Measurements from ENCODE around the gene CHCHD6. TPM values are rescaled to one million over a fixed set of nuclear protein-coding genes. Genes with fewer than 3 reads are reported as not detected.
"Not testable (repeated sequence)": the region's sequence is repeated elsewhere in the genome, so short reads cannot be mapped to it uniquely, and the experiment has no call there.

Gene CHCHD6
- total and polyA plus RNA-seq, 4 donors: 22.5 to 70.2 (median 49.7) TPM

DNA sequence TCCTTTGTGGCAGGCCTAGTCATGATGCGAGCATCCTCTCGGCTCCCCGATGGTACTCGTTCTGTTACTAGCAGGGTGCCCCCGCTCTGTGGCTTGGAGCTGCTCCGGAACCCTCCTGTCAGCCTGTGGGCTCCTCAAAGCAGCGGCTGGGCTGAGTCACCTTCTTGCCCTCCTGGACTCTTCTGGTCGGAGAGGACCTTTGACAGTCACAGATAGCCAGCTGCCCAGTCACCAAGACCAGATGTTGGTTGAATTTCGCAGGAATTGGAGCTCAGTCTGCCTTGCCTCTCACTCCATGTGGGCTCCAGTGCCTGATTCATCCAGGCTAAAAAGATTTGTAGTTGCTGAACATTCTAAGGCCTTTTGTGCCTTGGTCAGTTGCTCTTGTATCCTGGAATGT, 94.5 kb downstream of the CHCHD6 start:
- H3K4me1 ChIP-seq (ENCODE audit: control insufficient read depth, insufficient read depth, low read length): no peaks in the 10 kb centered on the region
- no peak overlapping the region for H3K27ac ChIP-seq (ENCODE audit: low read depth, low read length)
- H3K9me3 ChIP-seq (ENCODE audit: control insufficient read depth, insufficient read depth, low read length): peaks cover 5% of the 10 kb centered on the region
- DNase-seq (ENCODE audit: low read depth in 4 of 6, low spot score in 6 of 6): no peak
- H3K36me3 ChIP-seq (ENCODE audit: control insufficient read depth, insufficient read depth, low read length): no peaks in the 10 kb centered on the region
- H3K27me3 ChIP-seq (ENCODE audit: control insufficient read depth, insufficient read depth, low read length): no peaks in the 10 kb centered on the region
- 85% methylated on average over 9 of the region's 9 CpGs for WGBS (ENCODE audit: insufficient coverage)
- H3K4me3 ChIP-seq (ENCODE audit: low read depth, low read length): no peak overlapping the region

DNA sequence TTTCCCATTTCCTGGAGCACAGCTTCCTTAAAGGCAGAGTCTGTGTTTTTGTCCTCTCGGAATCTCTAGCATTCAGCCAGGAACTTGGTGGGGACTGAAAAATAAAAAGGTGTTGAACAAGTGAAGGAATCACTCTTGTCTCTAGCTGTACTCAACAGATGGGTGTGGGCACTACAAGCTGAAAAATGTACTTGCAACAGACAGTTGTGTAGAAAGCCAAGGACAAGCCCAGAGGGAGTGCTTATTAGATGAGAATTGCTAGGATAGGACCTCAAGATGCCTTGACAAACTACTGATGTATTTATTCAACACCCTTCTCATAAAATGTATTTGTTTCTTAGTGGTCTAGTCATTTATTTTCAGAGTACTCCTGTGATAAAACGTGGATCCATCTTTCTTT, 95.1 kb downstream of the CHCHD6 start:
- Histone ChIP-seq H3K27me3 (ENCODE audit: control insufficient read depth, insufficient read depth, low read length) (no peaks in the 10 kb centered on the region), H3K9me3 (ENCODE audit: control insufficient read depth, insufficient read depth, low read length) (peaks cover 5% of the 10 kb centered on the region), H3K4me1 (ENCODE audit: control insufficient read depth, insufficient read depth, low read length) (no peaks in the 10 kb centered on the region), H3K4me3 (ENCODE audit: low read depth, low read length) (no peak overlapping the region), H3K36me3 (ENCODE audit: control insufficient read depth, insufficient read depth, low read length) (no peaks in the 10 kb centered on the region), H3K27ac (ENCODE audit: low read depth, low read length) (no peak overlapping the region)
- WGBS (ENCODE audit: insufficient coverage): no CpG with 5 or more reads among the region's 2 CpGs
- no peak for DNase-seq (ENCODE audit: low read depth in 4 of 6, low spot score in 6 of 6)

DNA sequence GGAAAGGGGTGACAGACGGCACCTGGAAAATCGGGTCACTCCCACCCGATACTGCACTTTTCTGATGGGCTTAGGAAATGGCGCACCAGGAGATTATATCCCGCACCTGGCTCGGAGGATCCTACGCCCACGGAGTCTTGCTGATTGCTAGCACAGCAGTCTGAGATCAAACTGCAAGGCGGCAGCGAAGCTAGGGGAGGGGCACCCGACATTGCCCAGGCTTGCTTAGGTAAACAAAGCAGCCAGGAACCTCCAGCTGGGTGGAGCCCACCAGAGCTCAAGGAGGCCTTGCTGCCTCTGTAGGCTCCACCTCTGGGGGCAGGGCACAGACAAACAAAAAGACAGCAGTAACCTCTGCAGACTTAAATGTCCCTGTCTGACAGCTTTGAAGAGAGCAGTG, 97.3 kb downstream of the CHCHD6 start:
- not testable (repeated sequence) for H3K27me3 ChIP-seq (ENCODE audit: control insufficient read depth, insufficient read depth, low read length); H3K4me1 ChIP-seq (ENCODE audit: control insufficient read depth, insufficient read depth, low read length); H3K4me3 ChIP-seq (ENCODE audit: low read depth, low read length); H3K36me3 ChIP-seq (ENCODE audit: control insufficient read depth, insufficient read depth, low read length); H3K27ac ChIP-seq (ENCODE audit: low read depth, low read length); DNase-seq (ENCODE audit: low read depth in 4 of 6, low spot score in 6 of 6); H3K9me3 ChIP-seq (ENCODE audit: control insufficient read depth, insufficient read depth, low read length)
- 96% methylated on average over 11 of the region's 11 CpGs for WGBS (ENCODE audit: insufficient coverage)

DNA sequence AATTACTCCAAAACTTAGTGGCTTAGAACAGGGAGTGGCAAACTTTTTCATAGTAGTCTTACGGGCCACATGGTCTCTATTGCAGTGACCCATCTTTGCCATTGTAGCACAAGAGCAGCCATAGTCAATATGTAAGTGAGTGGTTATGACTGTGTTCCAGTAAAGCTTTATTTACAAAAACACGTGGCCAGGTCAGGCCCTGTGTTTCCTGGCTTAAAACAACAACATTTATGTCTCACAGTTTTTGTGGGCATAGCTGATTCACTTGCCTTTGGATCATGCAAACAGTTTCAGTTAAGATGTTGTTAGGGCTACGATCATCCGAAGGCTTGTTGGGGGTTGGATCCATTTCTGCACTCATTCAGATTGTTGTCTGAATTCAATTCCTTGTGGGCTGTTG, 103.8 kb downstream of the CHCHD6 start:
- Histone ChIP-seq H3K27me3 (ENCODE audit: control insufficient read depth, insufficient read depth, low read length) (no peaks in the 10 kb centered on the region), H3K4me1 (ENCODE audit: control insufficient read depth, insufficient read depth, low read length) (no peaks in the 10 kb centered on the region), H3K4me3 (ENCODE audit: low read depth, low read length) (no peak overlapping the region), H3K27ac (ENCODE audit: low read depth, low read length) (no peak overlapping the region), H3K9me3 (ENCODE audit: control insufficient read depth, insufficient read depth, low read length) (no peaks in the 10 kb centered on the region), H3K36me3 (ENCODE audit: control insufficient read depth, insufficient read depth, low read length) (no peaks in the 10 kb centered on the region)
- no peak for DNase-seq (ENCODE audit: low read depth in 4 of 6, low spot score in 6 of 6)
- WGBS (ENCODE audit: insufficient coverage): 100% methylated on average over 3 of the region's 4 CpGs

DNA sequence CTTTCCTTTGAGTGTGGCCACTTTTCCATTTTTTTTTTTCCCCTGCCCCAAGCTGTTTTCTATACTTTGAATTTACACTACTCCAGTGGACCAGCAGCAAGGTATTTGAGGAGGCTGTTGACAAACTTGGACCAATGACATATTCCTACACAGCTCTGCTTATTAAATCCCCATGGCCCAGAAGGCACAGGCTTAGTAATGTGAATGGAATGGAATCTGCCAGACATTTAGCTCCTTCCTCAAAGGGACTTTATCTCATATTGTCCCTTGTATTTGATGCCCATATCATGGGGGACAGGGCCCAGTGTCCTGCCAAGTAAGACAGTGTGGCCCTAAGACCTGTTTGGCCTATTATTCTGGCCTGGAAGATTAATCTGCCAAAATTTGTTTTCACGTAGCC, 107.5 kb downstream of the CHCHD6 start:
- no peaks in the 10 kb centered on the region for H3K9me3 ChIP-seq (ENCODE audit: control insufficient read depth, insufficient read depth, low read length)
- no peaks in the 10 kb centered on the region for H3K36me3 ChIP-seq (ENCODE audit: control insufficient read depth, insufficient read depth, low read length)
- no peak overlapping the region for H3K4me3 ChIP-seq (ENCODE audit: low read depth, low read length)
- WGBS (ENCODE audit: insufficient coverage): no CpG with 5 or more reads among the region's 1 CpG
- no peak for DNase-seq (ENCODE audit: low read depth in 4 of 6, low spot score in 6 of 6)
- no peaks in the 10 kb centered on the region for H3K27me3 ChIP-seq (ENCODE audit: control insufficient read depth, insufficient read depth, low read length)
- no peak overlapping the region for H3K27ac ChIP-seq (ENCODE audit: low read depth, low read length)
- H3K4me1 ChIP-seq (ENCODE audit: control insufficient read depth, insufficient read depth, low read length): peaks cover 8% of the 10 kb centered on the region

DNA sequence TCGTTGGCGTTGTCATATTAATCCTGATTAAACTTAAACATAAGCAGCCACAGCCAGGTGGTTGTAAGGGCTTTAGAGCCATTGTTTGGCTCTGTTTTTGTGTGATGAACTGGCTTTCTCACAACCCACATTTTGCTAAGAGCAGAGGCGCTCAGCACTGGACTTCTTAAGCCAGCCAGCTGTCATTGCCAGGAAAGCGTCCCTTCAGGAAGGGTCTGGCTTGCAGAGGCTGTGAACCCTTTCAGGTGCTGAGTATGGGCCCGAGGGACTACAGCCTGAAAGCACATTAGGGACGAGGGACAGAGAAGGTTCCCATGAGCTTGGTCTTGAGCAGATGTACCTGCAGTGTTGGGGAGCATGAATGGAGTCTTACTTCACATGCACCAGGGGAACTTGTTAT, 112.3 kb downstream of the CHCHD6 start:
- Histone ChIP-seq H3K27me3 (ENCODE audit: control insufficient read depth, insufficient read depth, low read length) (no peaks in the 10 kb centered on the region), H3K9me3 (ENCODE audit: control insufficient read depth, insufficient read depth, low read length) (no peaks in the 10 kb centered on the region), H3K27ac (ENCODE audit: low read depth, low read length) (no peak overlapping the region), H3K4me3 (ENCODE audit: low read depth, low read length) (no peak overlapping the region), H3K4me1 (ENCODE audit: control insufficient read depth, insufficient read depth, low read length) (peaks cover 26% of the 10 kb centered on the region), H3K36me3 (ENCODE audit: control insufficient read depth, insufficient read depth, low read length) (no peaks in the 10 kb centered on the region)
- WGBS (ENCODE audit: insufficient coverage): 75% methylated on average over 4 of the region's 6 CpGs
- peak in 1 of 6 donors; percentile 9 for DNase-seq (ENCODE audit: low read depth in 4 of 6, low spot score in 6 of 6)

DNA sequence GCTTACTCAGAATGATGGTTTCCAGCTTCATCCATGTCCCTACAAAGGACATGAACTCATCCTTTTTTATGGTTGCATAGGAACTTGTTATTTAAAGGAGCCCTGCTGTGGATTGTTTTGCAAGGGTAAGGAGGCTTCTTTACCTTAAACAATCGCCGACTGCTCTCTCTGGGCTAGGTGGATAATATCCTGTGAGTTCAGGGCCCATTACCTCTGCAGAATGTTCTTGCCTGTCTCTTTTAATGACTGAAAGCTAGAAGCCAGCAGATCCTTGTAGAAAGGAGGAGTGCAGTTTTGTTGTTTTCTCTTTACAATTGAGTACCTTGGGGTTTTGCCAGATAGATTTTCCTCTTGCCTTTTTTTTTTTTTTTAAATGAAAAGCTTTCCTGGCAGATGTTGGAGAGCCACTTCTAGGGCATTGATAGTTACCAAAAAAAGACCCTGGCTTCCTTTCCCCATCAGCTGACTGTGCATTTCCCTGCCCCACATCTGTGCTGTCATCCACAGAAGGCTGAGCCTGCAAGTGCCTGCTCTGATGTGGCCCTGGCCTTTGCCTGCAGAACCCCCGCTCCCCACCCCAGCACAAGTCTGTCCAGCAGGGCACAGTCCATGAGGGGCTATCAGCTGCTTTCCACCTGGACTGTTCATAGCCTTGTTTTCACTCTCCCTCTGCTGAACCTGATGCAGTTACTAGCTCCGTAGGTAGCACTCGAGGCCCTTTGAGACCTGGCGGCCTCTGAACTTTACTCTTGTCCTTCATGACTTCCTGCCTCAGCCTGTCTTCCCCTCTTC, 113.1 kb downstream of the CHCHD6 start:
- peaks cover 26% of the 10 kb centered on the region for H3K4me1 ChIP-seq (ENCODE audit: control insufficient read depth, insufficient read depth, low read length)
- no peaks in the 10 kb centered on the region for H3K36me3 ChIP-seq (ENCODE audit: control insufficient read depth, insufficient read depth, low read length)
- WGBS (ENCODE audit: insufficient coverage): 64% methylated on average over 6 of the region's 6 CpGs
- DNase-seq (ENCODE audit: low read depth in 4 of 6, low spot score in 6 of 6): peak in 2 of 6 donors; percentile 47 to 80
- H3K27me3 ChIP-seq (ENCODE audit: control insufficient read depth, insufficient read depth, low read length): no peaks in the 10 kb centered on the region
- no peak overlapping the region for H3K4me3 ChIP-seq (ENCODE audit: low read depth, low read length)
- no peaks in the 10 kb centered on the region for H3K9me3 ChIP-seq (ENCODE audit: control insufficient read depth, insufficient read depth, low read length)
- no peak overlapping the region for H3K27ac ChIP-seq (ENCODE audit: low read depth, low read length)

DNA sequence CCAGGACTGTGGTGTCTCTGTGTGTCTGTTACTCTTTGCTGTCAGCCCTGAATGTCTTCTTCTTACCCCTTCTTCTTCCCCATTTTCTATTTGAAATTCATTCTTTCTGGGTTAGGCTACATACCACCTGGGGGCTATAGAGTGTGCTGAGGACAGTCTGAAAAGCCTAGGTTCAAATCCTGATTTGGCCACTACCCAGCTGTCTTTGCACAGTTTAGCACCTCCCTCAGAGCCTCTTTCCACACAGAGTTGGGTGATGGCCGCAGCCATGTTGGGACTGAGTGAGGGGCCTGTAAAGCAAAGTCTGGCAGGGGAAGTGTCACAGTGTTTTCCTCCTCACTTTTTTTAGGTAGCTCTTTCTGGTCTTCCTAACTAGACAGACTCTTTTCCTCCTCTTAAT, 113.7 kb downstream of the CHCHD6 start:
- no peaks in the 10 kb centered on the region for H3K36me3 ChIP-seq (ENCODE audit: control insufficient read depth, insufficient read depth, low read length)
- no peaks in the 10 kb centered on the region for H3K27me3 ChIP-seq (ENCODE audit: control insufficient read depth, insufficient read depth, low read length)
- no peak for DNase-seq (ENCODE audit: low read depth in 4 of 6, low spot score in 6 of 6)
- no peak overlapping the region for H3K4me3 ChIP-seq (ENCODE audit: low read depth, low read length)
- H3K27ac ChIP-seq (ENCODE audit: low read depth, low read length): no peak overlapping the region
- peaks cover 26% of the 10 kb centered on the region for H3K4me1 ChIP-seq (ENCODE audit: control insufficient read depth, insufficient read depth, low read length)
- no CpG with 5 or more reads among the region's 1 CpG for WGBS (ENCODE audit: insufficient coverage)
- no peaks in the 10 kb centered on the region for H3K9me3 ChIP-seq (ENCODE audit: control insufficient read depth, insufficient read depth, low read length)

DNA sequence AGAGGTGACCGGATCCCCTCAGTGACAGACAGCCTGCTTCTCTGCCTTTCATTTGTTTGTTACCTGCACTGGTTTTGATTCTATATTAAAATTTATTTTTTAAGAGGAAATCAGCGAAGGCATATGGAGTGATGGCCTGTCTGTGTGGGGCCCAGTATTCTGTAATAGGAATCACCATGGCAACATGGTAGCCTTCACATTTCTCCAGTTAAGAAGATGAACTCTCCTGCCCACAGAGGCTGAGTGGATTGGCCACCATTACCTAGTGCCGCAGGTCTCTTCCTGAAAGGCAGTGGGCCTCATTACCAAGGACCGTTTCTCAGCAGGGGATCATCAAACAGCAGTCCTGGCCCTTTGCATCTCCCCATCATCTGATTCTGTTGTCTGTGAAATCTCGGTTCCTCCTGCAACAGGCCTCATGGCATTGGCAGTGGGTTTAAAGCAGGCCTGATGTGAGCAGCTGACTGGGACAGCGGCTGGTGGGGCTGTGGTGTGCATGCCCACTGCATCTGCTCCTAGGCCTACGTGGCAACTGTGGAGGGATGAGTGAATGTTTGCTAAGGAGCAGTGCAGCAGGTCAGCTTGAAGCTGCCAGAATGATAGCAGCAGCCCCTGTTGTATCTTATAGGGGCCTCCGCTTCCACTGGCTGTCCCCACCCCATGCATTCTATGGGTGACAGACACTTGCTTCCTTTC, 114.5 kb downstream of the CHCHD6 start:
- no peaks in the 10 kb centered on the region for H3K9me3 ChIP-seq (ENCODE audit: control insufficient read depth, insufficient read depth, low read length)
- peaks cover 26% of the 10 kb centered on the region for H3K4me1 ChIP-seq (ENCODE audit: control insufficient read depth, insufficient read depth, low read length)
- WGBS (ENCODE audit: insufficient coverage): 64% methylated on average over 5 of the region's 8 CpGs
- no peaks in the 10 kb centered on the region for H3K36me3 ChIP-seq (ENCODE audit: control insufficient read depth, insufficient read depth, low read length)
- H3K27ac ChIP-seq (ENCODE audit: low read depth, low read length): no peak overlapping the region
- no peak overlapping the region for H3K4me3 ChIP-seq (ENCODE audit: low read depth, low read length)
- DNase-seq (ENCODE audit: low read depth in 4 of 6, low spot score in 6 of 6): peak in 1 of 6 donors; percentile 6
- no peaks in the 10 kb centered on the region for H3K27me3 ChIP-seq (ENCODE audit: control insufficient read depth, insufficient read depth, low read length)

DNA sequence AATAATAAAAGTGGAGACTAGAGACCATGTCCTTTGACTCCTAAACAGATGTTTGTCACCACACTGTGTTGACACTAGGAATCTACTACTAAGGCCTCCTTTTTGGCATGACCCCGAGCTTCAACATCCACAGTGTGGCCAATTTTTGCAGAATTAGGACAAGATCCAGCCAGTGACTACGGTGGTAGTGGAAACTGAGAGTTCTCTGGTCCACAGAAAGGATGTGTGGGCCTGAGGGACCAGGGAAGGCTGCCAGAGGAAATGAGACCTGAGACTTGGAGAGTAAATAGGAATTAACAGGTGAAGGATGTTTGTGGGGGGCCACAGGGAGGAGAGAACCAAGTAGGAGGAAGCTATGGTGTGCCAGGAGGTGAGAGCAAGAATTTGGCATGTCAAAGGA, 122.7 kb downstream of the CHCHD6 start:
- no peak for DNase-seq (ENCODE audit: low read depth in 4 of 6, low spot score in 6 of 6)
- H3K9me3 ChIP-seq (ENCODE audit: control insufficient read depth, insufficient read depth, low read length): no peaks in the 10 kb centered on the region
- no peak overlapping the region for H3K27ac ChIP-seq (ENCODE audit: low read depth, low read length)
- H3K36me3 ChIP-seq (ENCODE audit: control insufficient read depth, insufficient read depth, low read length): no peaks in the 10 kb centered on the region
- WGBS (ENCODE audit: insufficient coverage): 100% methylated on average over 2 of the region's 2 CpGs
- H3K27me3 ChIP-seq (ENCODE audit: control insufficient read depth, insufficient read depth, low read length): no peaks in the 10 kb centered on the region
- H3K4me3 ChIP-seq (ENCODE audit: low read depth, low read length): no peak overlapping the region
- no peaks in the 10 kb centered on the region for H3K4me1 ChIP-seq (ENCODE audit: control insufficient read depth, insufficient read depth, low read length)
